ENCODE measurements around the gene TMEM179. TPM values are rescaled to one million over a fixed set of nuclear protein-coding genes. Genes with fewer than 3 reads are reported as not detected.

TMEM179 gene
- total RNA-seq, 4 donors from 2014 or later = not detected

DNA sequence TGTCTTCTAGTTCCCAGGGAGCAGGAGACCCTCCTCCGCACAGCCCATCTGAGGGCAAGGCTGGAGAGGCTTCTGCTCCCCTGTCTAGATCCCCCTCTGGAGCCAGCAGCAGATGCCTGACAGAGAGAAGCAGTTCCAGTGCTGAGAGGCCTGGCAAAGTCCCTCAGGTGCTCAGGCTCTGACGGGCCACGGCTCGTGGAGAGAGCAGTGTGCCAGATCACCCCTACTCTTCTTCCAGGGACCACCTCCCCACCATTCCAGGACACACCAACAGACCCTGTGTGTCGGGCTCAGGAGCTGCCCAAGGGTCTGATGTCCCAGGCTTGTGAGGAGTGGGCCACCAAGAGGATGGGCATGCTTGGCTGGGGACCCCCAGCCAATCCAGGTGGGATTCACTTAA, 47.5 kb downstream of the TMEM179 start:
- H3K4me3 ChIP-seq (ENCODE audit: low read depth, poor library complexity, severe bottlenecking) = no peak overlapping the region
- intact Hi-C loops (cut with DNase I; ENCODE audit: low total_unique reads) = no loop called here
- peak in 1 of 2 donors; percentile 67 for DNase-seq (ENCODE audit: low spot score in 2 of 2)
- WGBS, 2 donors = 86% methylated on average over 5 of the region's 5 CpGs
- no peak for TF ChIP-seq CTCF (IDR thresholded peaks at IDR 0.05)
- no peak for TF ChIP-seq POLR2A (IDR thresholded peaks at IDR 0.05)

DNA sequence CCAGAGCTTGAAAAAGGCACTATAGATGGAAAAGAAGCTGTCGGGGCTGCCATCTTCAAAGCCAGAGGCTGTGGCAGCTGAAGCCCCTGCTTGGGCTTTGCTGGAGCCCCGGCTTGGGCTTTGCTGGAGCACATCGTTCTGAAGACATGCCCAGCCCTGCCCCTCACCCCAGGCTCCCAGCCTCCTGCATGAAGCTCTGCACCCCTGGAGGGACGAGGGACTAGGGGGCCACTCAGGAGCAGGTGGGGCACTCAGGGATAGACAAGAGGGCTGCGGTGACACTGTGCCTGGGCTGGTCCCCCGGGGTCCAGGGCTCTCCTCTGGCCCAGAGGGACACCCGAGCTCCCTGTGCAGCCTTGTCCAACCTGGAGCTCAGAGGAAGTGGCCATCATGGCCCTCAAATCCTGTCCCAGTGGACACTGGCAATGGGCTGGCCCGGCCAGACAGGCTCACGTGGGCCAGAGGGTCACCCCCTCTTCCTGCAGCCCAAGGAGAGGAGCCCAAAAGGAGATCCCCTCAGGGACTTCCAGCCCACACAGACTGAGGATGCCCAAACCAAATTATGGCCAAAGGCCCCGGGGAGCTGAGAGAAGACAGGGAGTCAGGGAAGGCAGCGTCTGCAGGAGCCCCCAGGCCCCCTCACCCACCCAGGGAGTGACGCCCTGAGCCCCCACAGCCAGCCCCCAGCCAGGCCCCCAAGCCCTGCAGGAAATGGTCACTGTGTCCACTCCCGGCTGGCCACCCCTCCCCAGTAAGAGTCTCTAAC, 48.1 kb downstream of the TMEM179 start:
- peak in 1 of 2 donors; percentile 78 for DNase-seq (ENCODE audit: low spot score in 2 of 2)
- no peak for TF ChIP-seq CTCF (IDR thresholded peaks at IDR 0.05)
- TF ChIP-seq POLR2A (IDR thresholded peaks at IDR 0.05) = no peak
- intact Hi-C loops (cut with DNase I; ENCODE audit: low total_unique reads) = no loop called here
- no peak overlapping the region for H3K4me3 ChIP-seq (ENCODE audit: low read depth, poor library complexity, severe bottlenecking)
- 54 to 78% methylated on average over 5 to 8 of the region's 13 CpGs for WGBS, 2 donors

DNA sequence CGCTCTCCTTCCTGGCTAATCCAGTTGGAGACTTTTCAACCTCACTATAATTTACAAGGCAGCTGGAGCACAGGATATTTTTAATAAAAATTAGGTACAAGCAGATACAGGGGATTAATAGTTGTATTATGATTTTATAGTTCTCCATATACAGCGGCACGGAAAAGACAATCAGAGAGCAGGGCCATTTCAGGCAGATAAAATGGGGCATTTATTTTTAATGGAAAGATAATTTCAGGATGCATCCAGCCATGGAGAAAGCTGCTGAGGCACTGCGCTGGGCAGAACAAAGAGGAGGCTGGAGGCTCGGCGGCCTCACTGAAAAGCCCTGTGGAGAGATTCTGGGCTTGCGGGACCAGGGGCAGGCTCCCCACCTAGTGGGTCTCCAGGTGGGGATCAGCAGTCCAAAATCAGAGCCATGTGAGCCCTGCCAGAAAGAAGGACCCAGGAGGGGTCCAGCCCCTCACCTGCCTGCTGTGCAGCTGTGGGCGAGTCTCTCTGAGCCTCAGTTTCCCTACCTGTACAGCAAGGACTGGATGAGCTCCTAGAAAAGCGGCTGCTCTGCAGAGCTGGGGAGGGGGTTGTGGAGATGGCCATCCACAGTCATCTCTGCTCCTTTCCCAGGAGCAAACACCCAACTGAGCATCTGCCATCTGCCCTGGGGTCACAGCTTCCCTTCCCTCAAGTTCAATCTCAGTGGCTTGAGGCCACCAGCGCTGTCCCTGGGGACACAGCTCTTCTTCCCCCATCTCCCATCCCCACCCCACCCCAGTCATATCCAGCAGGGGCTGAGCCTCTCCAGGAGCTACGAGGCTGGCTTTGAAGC, 48.9 kb downstream of the TMEM179 start:
- no peak overlapping the region for H3K4me3 ChIP-seq (ENCODE audit: low read depth, poor library complexity, severe bottlenecking)
- 80 to 86% methylated on average over 10 to 11 of the region's 11 CpGs for WGBS, 2 donors
- TF ChIP-seq POLR2A (IDR thresholded peaks at IDR 0.05) = no peak
- no peak for TF ChIP-seq CTCF (IDR thresholded peaks at IDR 0.05)
- intact Hi-C loops (cut with DNase I; ENCODE audit: low total_unique reads) = no loop called here
- DNase-seq (ENCODE audit: low spot score in 2 of 2) = no peak

- TF ChIP-seq POLR2A (IDR thresholded peaks at IDR 0.05) (no peak), CTCF (IDR thresholded peaks at IDR 0.05) (no peak)
- 57 to 61% methylated on average over 22 to 26 of the region's 26 CpGs for WGBS, 2 donors
- no peak overlapping the region for H3K4me3 ChIP-seq (ENCODE audit: low read depth, poor library complexity, severe bottlenecking)
- peak in 1 of 2 donors; percentile 81 for DNase-seq (ENCODE audit: low spot score in 2 of 2)
- intact Hi-C loops (cut with DNase I; ENCODE audit: low total_unique reads) = no loop called here
Observed at GRCh38 chr14:104554608-104555429, 49.8 kb downstream of the TMEM179 start.

DNA sequence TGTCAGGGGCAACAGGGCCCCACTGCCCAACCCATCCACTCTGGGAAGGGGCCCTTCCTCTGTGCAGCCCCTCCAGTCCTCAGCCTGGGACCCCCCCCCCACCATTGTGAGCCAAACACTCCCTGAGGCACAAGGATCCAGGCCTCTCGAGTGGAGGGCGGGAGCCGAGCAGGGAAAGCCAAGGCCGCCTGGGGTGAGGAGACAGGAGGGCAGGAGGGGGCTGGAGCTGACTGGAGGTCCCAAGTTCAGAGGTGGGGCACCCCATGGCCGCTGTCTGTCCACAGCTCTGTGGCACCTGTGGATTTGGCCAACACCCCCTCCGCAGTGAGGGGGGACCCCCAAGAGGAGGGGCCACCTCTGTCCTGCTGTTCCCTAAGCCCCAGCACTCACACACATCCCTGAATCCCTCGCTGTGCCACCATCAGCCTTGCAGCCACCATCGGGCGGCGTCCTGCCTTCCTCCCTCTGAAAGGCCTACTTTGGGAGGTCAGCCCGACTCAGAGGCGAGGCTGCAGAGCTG, 50.4 kb downstream of the TMEM179 start:
- TF ChIP-seq CTCF (IDR thresholded peaks at IDR 0.05) = no peak
- TF ChIP-seq POLR2A (IDR thresholded peaks at IDR 0.05) = no peak
- no peak overlapping the region for H3K4me3 ChIP-seq (ENCODE audit: low read depth, poor library complexity, severe bottlenecking)
- intact Hi-C loops (cut with DNase I; ENCODE audit: low total_unique reads) = no loop called here
- DNase-seq (ENCODE audit: low spot score in 2 of 2) = peak in 1 of 2 donors; percentile 75
- 78 to 84% methylated on average over 8 to 12 of the region's 12 CpGs for WGBS, 2 donors

Measured in lower leg skin (tissue), 4 donors.